ENCODE results near the gene CRTC1.

DNA sequence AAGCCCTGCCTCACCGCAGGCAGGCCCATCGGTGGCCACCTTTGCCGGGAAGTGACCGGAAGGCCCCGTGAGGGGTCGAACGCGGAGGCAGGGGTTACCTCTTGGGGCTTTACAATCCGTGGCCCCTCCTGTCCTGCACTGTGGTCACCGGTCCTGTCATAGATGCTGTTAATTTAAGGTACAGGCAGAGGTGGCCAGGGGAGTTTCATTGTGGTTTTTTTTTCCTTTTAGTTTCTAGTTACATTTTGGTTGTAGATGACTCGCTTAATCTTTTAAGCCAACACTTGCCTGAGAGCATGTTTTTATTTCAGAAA lies 94.6 kb downstream of the CRTC1 start:
- TF ChIP-seq, protein P1, sequence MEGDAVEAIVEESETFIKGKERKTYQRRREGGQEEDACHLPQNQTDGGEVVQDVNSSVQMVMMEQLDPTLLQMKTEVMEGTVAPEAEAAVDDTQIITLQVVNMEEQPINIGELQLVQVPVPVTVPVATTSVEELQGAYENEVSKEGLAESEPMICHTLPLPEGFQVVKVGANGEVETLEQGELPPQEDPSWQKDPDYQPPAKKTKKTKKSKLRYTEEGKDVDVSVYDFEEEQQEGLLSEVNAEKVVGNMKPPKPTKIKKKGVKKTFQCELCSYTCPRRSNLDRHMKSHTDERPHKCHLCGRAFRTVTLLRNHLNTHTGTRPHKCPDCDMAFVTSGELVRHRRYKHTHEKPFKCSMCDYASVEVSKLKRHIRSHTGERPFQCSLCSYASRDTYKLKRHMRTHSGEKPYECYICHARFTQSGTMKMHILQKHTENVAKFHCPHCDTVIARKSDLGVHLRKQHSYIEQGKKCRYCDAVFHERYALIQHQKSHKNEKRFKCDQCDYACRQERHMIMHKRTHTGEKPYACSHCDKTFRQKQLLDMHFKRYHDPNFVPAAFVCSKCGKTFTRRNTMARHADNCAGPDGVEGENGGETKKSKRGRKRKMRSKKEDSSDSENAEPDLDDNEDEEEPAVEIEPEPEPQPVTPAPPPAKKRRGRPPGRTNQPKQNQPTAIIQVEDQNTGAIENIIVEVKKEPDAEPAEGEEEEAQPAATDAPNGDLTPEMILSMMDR (IDR thresholded peaks at IDR 0.05; ENCODE audit: low read depth, low read length, missing input control), result no peak
- no peak for TF ChIP-seq SP1 (IDR thresholded peaks at IDR 0.05)
- TF ChIP-seq, protein P2, sequence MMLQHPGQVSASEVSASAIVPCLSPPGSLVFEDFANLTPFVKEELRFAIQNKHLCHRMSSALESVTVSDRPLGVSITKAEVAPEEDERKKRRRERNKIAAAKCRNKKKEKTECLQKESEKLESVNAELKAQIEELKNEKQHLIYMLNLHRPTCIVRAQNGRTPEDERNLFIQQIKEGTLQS (IDR thresholded peaks at IDR 0.05), result no peak
- no peak for TF ChIP-seq EGR1 (IDR thresholded peaks at IDR 0.05; ENCODE audit: low read depth in 2 of 2)
- no peak for TF ChIP-seq GABPA (IDR thresholded peaks at IDR 0.05 in 1 of 2, conservative IDR thresholded peaks at IDR 0.05 in 1 of 2)
- TF ChIP-seq RAD21 (IDR thresholded peaks at IDR 0.05), result no peak
- TF ChIP-seq, protein P3, sequence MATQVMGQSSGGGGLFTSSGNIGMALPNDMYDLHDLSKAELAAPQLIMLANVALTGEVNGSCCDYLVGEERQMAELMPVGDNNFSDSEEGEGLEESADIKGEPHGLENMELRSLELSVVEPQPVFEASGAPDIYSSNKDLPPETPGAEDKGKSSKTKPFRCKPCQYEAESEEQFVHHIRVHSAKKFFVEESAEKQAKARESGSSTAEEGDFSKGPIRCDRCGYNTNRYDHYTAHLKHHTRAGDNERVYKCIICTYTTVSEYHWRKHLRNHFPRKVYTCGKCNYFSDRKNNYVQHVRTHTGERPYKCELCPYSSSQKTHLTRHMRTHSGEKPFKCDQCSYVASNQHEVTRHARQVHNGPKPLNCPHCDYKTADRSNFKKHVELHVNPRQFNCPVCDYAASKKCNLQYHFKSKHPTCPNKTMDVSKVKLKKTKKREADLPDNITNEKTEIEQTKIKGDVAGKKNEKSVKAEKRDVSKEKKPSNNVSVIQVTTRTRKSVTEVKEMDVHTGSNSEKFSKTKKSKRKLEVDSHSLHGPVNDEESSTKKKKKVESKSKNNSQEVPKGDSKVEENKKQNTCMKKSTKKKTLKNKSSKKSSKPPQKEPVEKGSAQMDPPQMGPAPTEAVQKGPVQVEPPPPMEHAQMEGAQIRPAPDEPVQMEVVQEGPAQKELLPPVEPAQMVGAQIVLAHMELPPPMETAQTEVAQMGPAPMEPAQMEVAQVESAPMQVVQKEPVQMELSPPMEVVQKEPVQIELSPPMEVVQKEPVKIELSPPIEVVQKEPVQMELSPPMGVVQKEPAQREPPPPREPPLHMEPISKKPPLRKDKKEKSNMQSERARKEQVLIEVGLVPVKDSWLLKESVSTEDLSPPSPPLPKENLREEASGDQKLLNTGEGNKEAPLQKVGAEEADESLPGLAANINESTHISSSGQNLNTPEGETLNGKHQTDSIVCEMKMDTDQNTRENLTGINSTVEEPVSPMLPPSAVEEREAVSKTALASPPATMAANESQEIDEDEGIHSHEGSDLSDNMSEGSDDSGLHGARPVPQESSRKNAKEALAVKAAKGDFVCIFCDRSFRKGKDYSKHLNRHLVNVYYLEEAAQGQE (IDR thresholded peaks at IDR 0.05), result no peak

All from liver (tissue), 3 donors.